Inferior parietal cortex (tissue), 1 donor: Measurements from ENCODE around the gene CLEC11A.
"Not testable (repeated sequence)": the region's sequence is repeated elsewhere in the genome, so short reads cannot be mapped to it uniquely, and the experiment has no call there.

Source experiments
- DNase-seq: peaks from one replicate; pipeline ENCODE4 v3.0.0-alpha.2; 2016; ENCODE audit errors: extremely low spot score

The CLEC11A gene

DNA sequence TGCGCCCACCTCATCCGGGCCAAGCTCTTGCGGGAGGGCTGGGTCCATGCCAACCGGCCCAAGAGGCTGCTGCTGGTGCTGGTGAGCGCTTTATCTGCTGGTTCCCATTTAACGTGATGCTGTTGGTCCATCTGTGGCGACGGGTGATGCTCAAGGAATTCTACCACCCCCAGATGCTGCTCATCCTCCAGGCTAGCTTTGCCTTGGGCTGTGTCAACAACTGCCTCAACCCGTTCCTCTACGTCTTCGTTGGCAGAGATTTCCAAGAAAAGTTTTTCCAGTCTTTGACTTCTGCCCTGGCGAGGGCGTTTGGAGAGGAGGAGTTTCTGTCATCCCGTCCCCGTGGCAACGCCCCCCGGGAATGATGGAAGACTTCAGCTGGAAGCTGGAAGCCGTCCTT, 35.9 kb downstream of the CLEC11A start:
- not testable (repeated sequence) for DNase-seq

DNA sequence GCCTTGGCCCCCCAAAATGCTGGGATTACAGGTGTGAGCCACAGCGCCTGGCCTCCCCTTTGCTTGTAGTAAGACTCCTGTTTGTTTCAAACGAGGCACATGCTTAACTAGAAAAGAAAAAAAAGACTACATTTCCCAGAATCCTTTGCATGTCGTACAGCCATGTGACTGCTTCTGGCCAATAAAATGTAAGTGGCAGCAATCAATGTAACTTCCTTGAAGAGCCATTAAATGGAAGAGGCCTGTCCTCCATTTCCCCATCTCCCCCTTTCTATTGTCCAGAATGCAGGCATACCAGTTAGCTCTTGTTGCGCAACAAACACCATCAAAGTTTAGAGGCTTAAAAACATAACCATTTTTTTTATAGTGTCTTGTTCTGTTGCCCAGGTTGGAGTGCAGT, 36.7 kb downstream of the CLEC11A start:
- DNase-seq: no peak

DNA sequence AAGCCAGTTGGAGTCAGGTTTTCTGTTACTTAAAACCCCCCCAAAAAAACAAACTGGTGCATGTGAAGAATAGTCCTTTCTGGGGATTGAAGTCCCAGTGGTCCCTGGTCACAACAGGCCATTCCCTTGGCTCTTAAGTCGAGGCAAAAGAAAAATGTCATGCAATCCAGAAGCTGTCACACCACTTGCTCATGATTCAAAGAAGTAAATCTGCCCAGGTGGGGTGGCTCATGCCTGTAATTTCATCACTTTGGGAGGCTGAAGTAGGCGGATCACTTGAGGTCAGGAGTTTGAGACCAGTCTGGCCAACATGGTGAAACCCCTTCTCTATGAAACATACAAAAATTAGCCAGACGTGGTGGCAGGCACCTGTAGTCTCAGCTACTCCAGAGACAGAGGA, 38.3 kb downstream of the CLEC11A start:
- not testable (repeated sequence) for DNase-seq

DNA sequence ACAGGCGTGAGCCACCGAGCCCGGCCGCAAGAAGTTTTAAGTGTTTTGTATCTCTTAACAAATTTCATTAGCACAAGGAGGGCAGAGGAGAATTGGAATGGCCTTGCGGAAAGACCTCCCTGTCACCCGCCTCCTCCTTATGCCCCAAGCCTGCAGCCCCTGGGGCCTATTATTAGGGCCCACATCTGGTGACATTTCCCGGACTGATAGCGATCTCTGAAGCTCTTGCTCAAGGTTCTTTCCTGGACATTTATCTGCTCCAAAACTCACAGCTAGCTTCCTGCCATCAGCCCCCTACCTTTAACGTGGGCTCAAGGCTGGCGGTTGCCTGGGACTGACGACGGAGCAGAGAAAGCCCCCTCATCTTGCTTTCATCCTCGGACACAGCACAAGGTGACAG, 40.4 kb downstream of the CLEC11A start:
- not testable (repeated sequence) for DNase-seq

DNA sequence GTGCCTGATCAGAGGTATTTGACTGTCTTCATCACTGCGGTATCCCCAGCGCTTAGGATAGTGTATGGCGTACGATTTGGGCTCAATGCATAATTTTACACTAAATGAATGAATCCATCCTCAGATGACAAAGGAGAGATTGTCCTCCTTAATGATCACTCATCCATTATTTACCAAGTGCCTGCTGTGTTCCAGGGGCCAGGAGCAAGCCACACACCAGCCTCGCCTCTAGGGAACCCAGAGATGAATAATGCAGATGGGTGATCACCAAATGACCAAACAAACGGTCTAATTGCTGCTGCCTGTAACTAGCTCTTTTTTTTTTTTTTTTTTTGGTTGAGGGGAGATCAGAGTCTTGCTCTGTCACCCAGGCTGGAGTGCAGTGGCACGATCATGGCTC, 41.2 kb downstream of the CLEC11A start:
- DNase-seq: no peak

DNA sequence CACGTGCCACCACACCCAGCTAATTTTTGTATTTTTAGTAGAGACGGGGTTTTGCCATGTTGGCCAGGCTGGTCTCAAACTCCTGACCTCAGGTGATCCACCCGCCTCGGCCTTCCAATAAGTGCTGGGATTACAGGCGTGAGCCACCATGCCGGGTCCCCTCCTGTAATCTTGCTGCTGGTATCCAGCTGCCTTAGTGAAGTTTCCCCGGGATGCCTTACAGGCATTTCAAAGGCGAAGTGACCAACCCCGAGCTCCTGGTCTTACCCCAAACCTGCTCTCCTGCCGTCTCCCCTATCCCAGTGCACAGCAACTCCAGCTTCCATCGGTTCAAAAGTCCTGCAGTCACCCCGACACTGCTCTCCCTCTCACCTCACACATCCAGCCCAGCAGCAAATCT, 43.6 kb downstream of the CLEC11A start:
- DNase-seq: not testable (repeated sequence)

DNA sequence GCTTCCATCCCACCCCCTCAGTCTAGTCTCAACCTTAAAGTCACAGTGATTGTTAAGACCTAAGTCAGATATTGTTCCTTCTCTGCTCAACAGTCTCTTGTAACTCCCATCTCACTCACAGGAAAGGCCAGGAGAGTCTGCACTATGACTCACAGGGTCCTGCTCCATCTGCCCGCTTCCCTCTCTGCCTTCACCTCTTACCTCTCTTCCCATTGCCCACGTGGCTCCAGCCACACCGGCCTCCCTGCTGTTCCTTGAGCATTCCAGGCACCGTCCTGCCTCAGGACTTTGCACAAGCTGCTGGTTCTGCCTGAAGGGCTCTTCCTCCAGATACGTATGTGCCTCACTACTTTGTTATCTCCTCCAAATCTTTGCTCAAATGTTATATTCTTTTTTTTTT, 44.1 kb downstream of the CLEC11A start:
- not testable (repeated sequence) for DNase-seq

DNA sequence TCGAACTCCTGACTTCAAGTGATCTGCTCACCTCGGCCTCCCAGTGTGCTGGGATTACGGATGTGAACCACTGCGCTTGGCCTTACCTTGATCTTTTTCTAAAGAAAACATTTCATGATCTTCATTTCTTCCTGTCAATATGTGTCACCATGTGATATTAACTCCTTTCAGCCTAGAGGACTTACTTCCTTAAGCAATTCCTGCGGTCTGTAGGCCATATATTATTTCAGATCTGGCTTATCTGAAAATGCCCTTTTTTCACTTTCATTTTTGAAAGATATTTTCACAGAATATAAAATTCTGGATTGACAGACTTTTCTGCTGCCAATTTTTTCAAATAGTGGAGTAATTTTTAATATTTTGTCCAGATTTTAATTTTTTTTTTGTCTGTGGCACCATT, 45.1 kb downstream of the CLEC11A start:
- no peak for DNase-seq

DNA sequence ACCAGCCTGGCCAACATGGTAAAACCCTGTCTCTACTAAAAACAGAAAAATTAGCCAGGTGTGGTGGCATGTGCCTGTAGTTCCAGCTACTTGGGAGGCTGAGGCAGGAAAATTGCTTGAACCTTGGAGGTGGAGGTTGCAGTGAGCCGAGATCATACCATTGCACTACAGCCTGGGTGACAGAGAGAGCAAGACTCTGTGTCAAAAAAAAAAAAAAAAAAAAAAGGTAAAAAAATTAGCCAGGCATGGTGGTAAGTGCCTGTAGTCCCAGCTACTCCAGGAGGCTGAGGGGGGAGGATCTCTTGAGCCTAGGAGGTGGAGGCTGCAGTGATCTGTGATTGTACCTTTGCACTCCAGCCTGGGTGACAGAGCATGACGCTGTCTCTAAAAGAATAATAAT, 47.0 kb downstream of the CLEC11A start, which contains the start of gene GPR32:
Gene GPR32 (plus strand): TSS at position 301 of the 400 bp plus-strand sequence. CDS start 137 bp downstream, outside the sequence.
- not testable (repeated sequence) for DNase-seq

DNA sequence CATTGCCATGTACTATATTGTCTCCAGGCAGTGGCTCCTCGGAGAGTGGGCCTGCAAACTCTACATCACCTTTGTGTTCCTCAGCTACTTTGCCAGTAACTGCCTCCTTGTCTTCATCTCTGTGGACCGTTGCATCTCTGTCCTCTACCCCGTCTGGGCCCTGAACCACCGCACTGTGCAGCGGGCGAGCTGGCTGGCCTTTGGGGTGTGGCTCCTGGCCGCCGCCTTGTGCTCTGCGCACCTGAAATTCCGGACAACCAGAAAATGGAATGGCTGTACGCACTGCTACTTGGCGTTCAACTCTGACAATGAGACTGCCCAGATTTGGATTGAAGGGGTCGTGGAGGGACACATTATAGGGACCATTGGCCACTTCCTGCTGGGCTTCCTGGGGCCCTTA, 47.7 kb downstream of the CLEC11A start:
- no peak for DNase-seq

DNA sequence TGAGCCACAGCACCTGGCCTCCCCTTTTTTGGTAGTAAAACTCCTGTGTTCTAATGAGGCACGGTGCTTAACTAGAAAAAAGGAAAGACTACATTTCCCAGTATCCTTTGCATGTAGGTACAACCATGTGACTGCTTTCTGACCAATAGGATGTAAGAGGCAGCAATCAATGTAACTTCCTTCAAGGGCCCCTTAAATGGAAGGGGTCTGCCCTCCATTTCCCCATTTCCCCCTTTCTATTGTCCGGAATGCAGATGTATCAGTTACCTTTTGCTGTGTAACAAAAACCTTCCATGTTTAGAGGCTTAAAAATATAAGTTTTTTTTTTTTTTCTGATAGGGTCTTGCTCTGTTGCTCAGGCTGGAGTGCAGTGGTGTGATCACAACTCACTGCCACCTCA, 49.3 kb downstream of the CLEC11A start:
- DNase-seq: peak; percentile 10

DNA sequence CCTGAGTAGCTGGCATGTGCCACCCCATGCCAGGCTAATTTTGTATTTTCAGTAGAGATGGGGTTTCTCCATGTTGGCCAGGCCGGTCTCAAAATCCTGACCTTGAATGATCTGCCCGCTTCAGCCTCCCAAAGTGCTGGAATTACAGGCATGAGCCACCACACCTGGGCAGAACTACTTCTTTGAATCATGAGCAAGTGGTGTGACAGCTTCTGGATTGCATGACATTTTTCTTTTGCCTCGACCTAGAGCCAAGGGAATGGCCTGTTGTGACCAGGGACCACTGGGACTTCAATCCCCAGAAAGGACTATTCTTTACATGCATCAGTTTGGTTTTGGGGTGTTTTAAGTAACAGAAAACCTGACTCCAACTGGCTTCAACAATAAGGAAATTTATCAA, 49.7 kb downstream of the CLEC11A start:
- not testable (repeated sequence) for DNase-seq

DNA sequence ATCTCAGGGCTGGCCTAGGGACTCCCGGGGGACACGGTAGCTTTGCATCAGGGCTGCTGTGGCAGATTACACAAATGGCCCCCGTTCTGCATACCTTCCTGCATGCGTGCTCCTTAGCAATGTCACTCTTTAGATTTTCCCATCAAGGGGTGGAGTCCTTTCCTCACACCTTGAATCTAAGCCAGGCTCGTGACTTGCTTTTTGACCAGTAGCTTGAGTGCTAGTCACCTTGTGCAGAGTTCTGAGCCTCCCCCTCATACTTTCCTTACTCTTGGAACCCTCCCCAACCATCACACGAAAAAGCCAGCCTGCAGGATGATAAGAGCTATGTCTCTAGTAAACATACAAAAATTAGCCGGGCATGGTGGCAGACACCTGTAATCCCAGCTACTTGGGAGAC, 50.3 kb downstream of the CLEC11A start:
- not testable (repeated sequence) for DNase-seq
